GM19193 (cell line): ENCODE measurements around the gene RPL14.

Experiments used
- POLR2A ChIP-seq: IDR thresholded peaks from 4 replicates; pipeline ENCODE4 v1.6.1; 2011; ENCODE audit not compliant: insufficient read depth, insufficient read length; ENCODE audit errors: extremely low read depth

Gene RPL14

GRCh38 chr3:40453933-40454332 is 3.2 kb upstream of the RPL14 start:
- TF ChIP-seq POLR2A, result no peak

- no peak for TF ChIP-seq POLR2A
Observed at GRCh38 chr3:40455328-40455727, 1.8 kb upstream of the RPL14 start.

GRCh38 chr3:40456279-40456939 is 730 bp upstream of the RPL14 start:
- TF ChIP-seq POLR2A, result no peak

GRCh38 chr3:40458473-40458872 is 1.3 kb downstream of the RPL14 start:
- no peak for TF ChIP-seq POLR2A

- no peak for TF ChIP-seq POLR2A
Observed at GRCh38 chr3:40461161-40461560, 4.0 kb downstream of the RPL14 start.

- TF ChIP-seq POLR2A, result no peak
Observed at GRCh38 chr3:40463579-40463978, 6.4 kb downstream of the RPL14 start.

- no peak for TF ChIP-seq POLR2A
Observed at GRCh38 chr3:40464339-40465110, 7.4 kb downstream of the RPL14 start.

- no peak for TF ChIP-seq POLR2A
Observed at GRCh38 chr3:40465111-40465407, 7.9 kb downstream of the RPL14 start.

GRCh38 chr3:40465456-40465855 is 8.3 kb downstream of the RPL14 start:
- no peak for TF ChIP-seq POLR2A

- TF ChIP-seq POLR2A, result no peak
Observed at GRCh38 chr3:40468018-40468417, 10.9 kb downstream of the RPL14 start.

- no peak for TF ChIP-seq POLR2A
Observed at GRCh38 chr3:40470701-40471100, 13.6 kb downstream of the RPL14 start.

- TF ChIP-seq POLR2A, result peak; percentile 76
Observed at GRCh38 chr3:40476478-40477470, 19.6 kb downstream of the RPL14 start, which contains the start of gene ZNF619. Gene ZNF619 (plus strand): TSS chr3:40477122. CDS start chr3:40477980, 858 bp downstream.

- no peak for TF ChIP-seq POLR2A
Observed at GRCh38 chr3:40477666-40478065, 20.5 kb downstream of the RPL14 start.

- TF ChIP-seq POLR2A, result no peak
Observed at GRCh38 chr3:40487172-40487571, 30.0 kb downstream of the RPL14 start.

GRCh38 chr3:40490916-40491315 is 33.8 kb downstream of the RPL14 start:
- TF ChIP-seq POLR2A, result no peak
